H7 (cell line): ENCODE data around the gene HDDC3. TPM values are rescaled to one million over a fixed set of nuclear protein-coding genes. Genes with fewer than 3 reads are reported as not detected.

Source experiments
- DNase-seq: peaks from one replicate; pipeline ENCODE4 v3.0.0; 2012
- H3K27me3 ChIP-seq: 2 replicates; pipeline ENCODE4 v1.6.0; 2011; ENCODE audit warnings: mild to moderate bottlenecking, low read length; ENCODE audit not compliant: control insufficient read depth, insufficient read depth
- H3K36me3 ChIP-seq: replicated peaks from 2 replicates; pipeline ENCODE4 v1.5.1; 2011; ENCODE audit warnings: low read length; ENCODE audit not compliant: control insufficient read depth, insufficient read depth
- H3K4me3 ChIP-seq: 2 replicates; pipeline ENCODE4 v1.5.1; 2011; ENCODE audit warnings: low read depth, mild to moderate bottlenecking, control low read depth, low read length, moderate library complexity; ENCODE audit not compliant: insufficient read depth
- total RNA-seq: library from RNA; depleted of rRNA; stranded (reverse); fragments of >200 nt; shearing (Covaris generic); gene quantifications from 2 replicates; pipeline ENCODE4 v1.2.3, GENCODE V29; 2014

HDDC3 gene
- total RNA-seq, 1 experiment from 2014 or later = 19.4 TPM

DNA sequence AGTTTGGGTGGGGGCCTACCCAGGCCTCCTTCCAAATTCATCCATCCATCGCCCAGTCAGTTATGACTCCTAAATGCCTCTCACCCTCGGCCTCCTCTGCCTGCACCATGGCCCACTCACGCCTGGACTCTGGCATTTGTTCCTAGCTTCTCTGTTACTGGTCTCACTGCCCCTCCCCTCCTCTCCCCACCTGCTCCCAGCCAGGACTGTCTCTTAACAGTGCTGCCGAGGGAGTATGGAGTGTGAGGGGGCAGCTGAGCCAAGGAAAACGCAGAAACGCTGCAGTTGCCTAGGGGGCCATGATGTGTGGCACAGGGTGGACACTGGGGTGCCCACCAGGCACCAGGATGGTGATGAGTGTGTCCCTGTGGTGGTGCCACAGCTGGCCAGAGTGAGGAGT lies 25.4 kb upstream of the HDDC3 start:
- peaks cover 18% of the 10 kb centered on the region for H3K36me3 ChIP-seq
- H3K4me3 ChIP-seq = peak overlapping the region; percentile 80
- DNase-seq = peak; percentile 58
- H3K27me3 ChIP-seq = peaks cover 4% of the 10 kb centered on the region; the same call in 1 of the 2 replicates

DNA sequence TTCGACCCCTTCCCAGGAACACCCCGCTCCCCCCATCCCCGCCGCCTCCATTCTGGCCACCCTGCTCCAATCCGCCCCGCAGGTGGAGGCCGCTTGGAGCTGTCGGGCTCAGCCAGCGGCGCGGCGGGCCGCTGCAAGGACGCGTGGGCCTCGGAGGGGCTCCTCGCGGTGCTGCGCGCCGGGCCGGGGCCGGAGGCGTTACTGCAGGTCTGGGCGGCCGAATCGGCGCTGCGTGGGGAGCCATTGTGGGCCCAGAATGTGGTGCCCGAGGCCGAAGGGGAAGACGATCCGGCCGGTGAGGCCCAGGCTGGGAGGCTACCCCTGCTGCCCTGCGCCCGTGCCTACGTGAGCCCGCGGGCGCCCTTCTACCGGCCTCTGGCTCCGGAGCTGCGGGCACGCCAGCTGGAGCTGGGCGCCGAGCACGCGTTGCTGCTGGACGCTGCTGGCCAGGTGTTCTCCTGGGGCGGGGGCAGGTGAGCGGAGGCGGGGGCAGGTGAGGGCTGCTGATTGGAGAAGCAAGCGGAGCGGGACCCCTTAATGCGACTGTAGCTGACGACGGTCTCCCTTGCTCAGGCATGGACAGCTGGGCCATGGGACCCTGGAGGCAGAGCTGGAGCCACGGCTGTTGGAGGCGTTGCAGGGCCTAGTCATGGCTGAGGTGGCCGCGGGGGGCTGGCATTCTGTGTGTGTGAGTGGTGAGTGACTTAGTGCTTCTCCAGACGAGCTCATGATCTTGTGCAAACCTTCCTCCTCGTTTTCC lies 24.9 kb upstream of the HDDC3 start:
- Histone ChIP-seq H3K36me3 (peaks cover 20% of the 10 kb centered on the region), H3K27me3 (peaks cover 4% of the 10 kb centered on the region; the same call in 1 of the 2 replicates), H3K4me3 (peak overlapping the region; percentile 80)
- peak; percentile 87 for DNase-seq

DNA sequence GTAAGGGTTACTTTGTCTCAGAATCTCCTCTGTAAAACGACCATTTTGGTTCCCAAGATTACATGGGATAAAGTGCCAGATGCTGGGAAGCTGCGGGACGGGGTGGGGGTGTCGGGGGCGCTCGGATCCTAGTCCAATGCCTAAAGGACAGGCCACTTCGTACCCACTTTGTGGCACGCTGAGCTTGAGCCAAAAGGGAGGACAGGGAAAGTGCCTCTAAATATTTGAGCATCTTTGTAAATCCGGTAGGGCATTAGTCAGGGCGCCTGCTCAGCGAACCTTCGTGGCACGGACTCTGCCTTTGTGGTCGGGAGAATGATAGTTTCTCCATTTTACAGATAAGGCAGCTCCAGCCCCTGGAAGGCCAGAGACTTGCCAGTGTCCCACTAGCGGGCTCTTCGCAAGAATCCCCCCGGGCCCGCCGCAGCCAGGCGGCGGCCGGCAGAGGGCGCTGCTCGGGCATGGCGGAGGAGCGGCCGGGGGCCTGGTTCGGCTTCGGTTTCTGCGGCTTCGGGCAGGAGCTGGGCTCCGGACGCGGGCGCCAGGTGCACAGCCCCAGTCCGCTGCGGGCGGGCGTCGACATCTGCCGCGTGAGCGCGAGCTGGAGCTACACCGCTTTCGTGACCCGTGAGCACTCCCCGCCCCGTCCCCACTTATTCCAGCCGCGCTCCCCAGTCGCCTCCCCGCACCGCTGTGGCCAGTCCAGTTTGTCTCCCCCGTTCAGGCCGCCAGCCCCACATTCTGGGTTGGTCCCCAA lies 24.1 kb upstream of the HDDC3 start:
- DNase-seq = peak; percentile 99
- H3K36me3 ChIP-seq = peaks cover 20% of the 10 kb centered on the region
- peak overlapping the region; percentile 80 for H3K4me3 ChIP-seq
- H3K27me3 ChIP-seq = peaks cover 4% of the 10 kb centered on the region; the same call in 1 of the 2 replicates

DNA sequence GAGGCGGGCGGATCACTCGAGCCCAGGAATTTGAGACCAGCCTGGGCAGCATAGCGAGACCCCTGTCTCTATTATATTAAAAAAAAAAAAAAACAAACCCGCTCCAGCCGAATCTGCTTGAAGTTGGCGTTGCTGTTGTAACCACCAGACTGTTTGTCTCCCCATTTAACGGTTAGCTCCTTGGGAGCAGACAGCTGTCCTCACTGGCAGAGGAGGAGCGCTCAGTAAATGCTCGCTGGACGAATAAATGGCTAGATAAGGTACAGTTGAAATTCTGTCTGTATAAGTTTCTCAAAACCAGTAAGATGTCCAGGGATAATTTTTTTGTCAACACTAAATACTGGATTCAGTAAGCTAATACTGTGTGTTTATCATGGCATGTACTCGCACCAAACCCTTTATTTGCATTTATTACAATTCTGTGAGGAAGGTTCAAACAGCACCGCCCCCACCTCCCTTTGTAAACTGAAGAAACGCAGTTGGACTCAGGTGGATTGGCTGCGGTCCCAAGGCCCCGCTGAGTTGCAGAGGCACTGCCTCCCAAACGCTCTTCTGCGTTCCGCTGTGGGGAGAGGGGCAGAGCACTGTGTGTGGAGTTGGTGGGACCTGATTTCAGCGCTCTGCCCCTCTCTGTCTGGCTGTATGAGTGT lies 23.4 kb upstream of the HDDC3 start:
- Histone ChIP-seq H3K4me3 (peak overlapping the region; percentile 80), H3K27me3 (peaks cover 4% of the 10 kb centered on the region; the same call in 1 of the 2 replicates), H3K36me3 (peaks cover 14% of the 10 kb centered on the region)
- no peak for DNase-seq

DNA sequence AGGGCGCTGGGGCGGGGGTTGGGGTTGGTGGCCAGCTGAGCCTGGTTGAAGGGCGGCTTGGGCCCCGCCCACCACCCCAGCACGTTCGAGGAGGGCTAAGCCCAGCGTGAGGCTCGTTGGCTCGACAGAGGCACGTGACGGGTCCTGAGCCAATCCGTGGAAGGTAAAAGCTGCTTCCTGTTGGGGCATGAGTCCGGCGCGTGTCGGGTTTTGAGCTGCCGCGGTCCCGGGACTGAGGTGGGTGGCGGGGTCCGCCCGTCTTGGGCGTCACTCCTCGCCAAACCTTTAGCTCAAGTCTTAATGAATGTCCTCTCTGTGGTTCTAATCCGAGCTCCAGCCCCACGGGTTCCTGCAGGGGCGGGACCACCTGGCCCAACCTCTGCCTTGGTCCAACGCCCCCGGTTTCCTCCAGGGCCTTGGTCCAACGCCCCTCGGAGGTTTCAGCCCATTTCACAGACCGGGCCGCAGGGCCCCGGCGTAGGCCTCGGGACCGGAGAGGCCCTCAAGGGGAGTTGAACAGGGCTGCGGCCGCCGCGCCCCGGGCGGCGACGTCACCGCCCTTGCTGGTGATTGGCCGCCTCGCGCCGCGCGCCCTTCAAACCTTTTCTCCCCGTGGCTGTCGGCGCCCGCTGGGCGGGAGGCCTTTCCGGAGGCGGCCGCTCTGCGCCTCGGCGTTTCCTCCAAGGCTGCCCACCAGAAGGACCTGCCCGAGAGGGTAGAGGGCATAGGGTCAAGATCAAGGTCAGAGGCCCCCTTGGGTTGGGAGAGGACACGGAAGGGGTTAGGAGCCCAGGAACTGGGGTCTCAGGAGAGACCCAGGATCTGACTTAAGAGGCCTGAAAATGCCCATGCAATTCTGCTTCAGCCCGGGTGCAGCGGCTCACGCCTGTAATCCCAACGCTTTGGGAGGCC lies 22.6 kb upstream of the HDDC3 start, which contains the start of gene RCCD1:
RCCD1 (plus strand) TSS at position 173 of the 912 bp plus-strand sequence. CDS start 1,851 bp downstream, outside the sequence.
- peak; percentile 99 for DNase-seq
- H3K36me3 ChIP-seq = peaks cover 13% of the 10 kb centered on the region
- H3K27me3 ChIP-seq = peaks cover 4% of the 10 kb centered on the region; the same call in 1 of the 2 replicates
- H3K4me3 ChIP-seq = peak within 1 kb of the TSS; percentile 68

DNA sequence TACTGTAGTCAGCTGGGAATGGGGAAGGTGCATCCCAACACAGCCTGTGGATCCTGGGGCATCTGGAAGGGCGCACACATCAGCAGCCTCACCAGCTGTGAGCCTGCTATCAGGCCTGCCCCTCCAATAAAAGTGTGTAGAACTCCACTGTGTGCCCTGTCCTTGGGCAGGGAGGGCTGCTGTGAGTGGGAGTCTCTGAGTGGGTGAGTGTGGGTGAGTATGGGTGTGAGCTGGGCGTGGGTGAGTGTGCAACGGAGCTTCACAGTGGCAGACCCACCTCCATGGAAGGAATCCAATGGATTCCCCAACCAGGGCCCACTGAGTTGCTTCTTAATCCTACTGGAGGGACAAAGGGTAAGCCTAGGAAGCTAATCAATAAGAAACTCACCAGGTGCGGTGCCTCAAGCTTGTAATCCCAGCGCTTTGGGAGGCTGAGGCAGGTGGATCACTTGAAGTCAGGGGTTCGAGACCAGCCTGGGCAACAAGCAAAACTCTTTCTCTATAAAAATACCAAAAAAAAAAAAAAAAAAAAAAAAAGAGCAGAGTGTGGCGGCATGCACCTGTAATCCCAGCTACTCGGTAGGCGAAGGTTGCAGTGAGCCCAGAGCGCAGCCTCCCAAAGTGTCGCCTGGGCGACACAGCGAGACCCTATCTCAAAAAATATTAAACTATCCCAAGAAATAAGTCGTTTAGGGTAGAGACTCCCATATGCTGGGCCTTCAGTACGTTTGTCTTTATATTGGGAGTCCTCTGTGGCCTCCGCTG lies 21.8 kb upstream of the HDDC3 start:
- no peak overlapping the region for H3K4me3 ChIP-seq
- peak; percentile 62 for DNase-seq
- H3K36me3 ChIP-seq = peaks cover 19% of the 10 kb centered on the region
- H3K27me3 ChIP-seq = peaks cover 4% of the 10 kb centered on the region; the same call in 1 of the 2 replicates

DNA sequence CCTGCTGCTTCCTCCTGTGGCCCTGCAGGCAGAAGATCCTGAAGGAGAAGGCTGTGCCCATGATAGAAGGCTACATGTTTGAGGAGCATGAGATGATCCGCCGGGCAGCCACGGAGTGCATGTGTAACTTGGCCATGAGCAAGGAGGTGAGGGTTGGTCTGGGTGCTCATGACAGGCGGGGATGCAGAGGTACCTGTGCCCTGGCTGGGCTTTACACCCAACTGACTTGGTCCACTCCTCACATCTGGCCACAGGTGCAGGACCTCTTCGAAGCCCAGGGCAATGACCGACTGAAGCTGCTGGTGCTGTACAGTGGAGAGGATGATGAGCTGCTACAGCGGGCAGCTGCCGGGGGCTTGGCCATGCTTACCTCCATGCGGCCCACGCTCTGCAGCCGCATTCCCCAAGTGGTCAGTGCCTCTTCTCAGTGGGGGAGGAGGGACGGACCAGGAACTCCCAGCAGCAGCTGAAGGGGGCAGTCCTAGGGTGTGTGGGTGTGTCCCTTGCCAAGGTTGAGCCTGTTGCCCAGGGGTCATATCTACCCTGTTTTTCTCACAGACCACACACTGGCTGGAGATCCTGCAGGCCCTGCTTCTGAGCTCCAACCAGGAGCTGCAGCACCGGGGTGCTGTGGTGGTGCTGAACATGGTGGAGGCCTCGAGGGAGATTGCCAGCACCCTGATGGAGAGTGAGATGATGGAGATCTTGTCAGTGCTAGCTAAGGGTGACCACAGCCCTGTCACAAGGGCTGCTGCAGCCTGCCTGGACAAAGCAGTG lies 20.7 kb upstream of the HDDC3 start:
- Histone ChIP-seq H3K4me3 (no peak overlapping the region), H3K36me3 (peaks cover 21% of the 10 kb centered on the region), H3K27me3 (peaks cover 4% of the 10 kb centered on the region; the same call in 1 of the 2 replicates)
- DNase-seq = peak; percentile 49

DNA sequence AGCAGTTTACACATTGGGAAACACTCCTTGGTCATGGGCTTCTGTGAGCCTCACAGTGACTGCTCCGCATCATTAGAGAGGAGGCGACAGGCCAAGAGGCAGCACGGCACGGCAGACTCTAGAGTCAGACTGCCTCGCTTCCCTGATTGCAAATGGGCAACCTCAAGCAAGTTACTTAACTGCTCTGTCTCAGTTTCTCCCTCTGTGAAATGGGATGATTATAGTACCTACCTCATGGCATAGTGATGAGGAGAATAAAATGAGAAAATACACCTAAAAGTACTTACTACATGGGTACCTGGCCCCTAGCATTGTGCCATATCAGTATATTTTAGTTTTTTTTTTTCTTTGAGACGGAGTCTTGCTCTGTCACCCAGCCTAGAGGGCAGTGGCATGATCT lies 18.3 kb upstream of the HDDC3 start:
- Histone ChIP-seq H3K36me3 (peaks cover 31% of the 10 kb centered on the region), H3K27me3 (no peaks in the 10 kb centered on the region), H3K4me3 (no peak overlapping the region)
- no peak for DNase-seq

DNA sequence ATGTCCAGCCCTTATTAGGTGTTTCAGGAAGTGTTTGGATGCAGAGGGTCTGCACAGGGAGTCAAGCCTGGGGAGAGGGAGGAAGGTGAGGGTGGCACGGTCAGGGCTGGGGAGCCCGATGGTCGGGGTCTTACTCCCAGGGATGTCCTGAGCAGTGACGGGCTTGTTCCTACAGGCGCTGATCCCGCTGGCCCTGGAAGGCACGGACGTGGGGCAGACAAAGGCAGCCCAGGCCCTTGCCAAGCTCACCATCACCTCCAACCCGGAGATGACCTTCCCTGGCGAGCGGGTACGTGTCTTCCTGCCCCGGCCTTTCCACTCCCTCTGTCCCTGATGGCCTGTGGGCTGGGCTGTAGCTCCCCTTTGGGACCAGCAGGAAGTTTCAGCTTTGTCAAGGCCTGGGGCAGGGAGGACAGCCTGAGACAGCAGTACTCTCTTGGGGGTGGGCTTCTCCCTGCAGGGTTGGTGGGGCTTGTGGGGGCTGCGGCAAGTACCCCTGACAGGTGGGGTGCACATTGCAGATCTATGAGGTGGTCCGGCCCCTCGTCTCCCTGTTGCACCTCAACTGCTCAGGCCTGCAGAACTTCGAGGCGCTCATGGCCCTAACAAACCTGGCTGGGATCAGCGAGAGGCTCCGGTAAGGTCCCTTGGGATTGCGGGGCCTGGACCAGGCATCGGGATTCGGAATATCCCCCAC lies 17.8 kb upstream of the HDDC3 start:
- DNase-seq = no peak
- H3K36me3 ChIP-seq = peaks cover 31% of the 10 kb centered on the region
- no peaks in the 10 kb centered on the region for H3K27me3 ChIP-seq
- no peak overlapping the region for H3K4me3 ChIP-seq

DNA sequence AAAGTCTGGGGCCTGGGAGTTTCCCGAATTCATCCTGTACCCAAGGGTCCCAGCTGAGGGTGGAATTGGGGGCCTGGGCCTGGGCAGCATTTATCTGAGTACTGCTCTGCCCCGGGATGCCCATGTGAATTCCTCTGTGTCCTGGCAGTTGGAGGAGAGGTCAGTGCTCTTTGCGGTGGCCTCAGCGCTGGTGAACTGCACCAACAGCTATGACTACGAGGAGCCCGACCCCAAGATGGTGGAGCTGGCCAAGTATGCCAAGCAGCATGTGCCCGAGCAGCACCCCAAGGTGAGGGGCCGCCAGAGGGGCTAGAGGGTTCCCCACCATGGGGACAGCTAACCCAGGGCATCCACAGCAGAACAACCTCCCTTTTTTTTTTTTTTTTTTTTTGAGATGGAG lies 16.2 kb upstream of the HDDC3 start:
- H3K4me3 ChIP-seq = no peak overlapping the region
- H3K27me3 ChIP-seq = no peaks in the 10 kb centered on the region
- peak; percentile 15 for DNase-seq
- H3K36me3 ChIP-seq = peaks cover 38% of the 10 kb centered on the region

DNA sequence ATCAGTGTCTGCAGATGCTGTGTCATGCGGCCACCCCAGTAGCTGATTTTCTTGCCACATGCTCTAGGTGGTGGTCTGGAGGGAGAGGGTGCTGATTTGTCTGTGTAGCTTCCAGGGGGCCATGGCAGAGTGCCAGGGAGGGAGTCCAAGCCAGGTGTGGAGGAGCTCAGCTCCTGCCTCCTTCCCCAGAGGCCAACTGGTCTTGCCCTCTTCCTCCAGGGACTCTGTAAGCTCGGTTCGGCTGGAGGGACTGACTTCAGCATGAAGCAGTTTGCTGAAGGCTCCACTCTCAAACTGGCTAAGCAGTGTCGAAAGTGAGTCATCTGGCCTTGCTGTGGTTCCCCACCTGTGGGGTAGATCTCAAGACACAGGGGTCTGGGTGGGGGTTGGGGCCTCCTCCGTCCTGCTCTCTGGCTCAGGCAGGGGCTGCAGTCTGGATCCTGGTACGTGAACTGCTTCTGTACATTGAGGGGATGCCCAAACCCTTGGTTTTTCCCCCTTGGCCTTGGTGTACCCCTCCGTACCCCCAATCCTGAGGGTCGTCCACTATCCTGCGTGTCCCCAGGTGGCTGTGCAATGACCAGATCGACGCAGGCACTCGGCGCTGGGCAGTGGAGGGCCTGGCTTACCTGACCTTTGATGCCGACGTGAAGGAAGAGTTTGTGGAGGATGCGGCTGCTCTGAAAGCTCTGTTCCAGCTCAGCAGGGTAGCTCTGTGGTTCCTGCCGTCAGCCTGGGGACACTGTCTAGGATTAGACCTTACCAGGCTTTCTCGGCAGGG lies 15.4 kb upstream of the HDDC3 start:
- peak; percentile 36 for DNase-seq
- Histone ChIP-seq H3K4me3 (no peak overlapping the region), H3K27me3 (no peaks in the 10 kb centered on the region), H3K36me3 (peaks cover 36% of the 10 kb centered on the region)
